ENCODE results near the gene UPF2.

UPF2 gene

GRCh38 chr10:12055732-12056131 lies 13.1 kb upstream of the UPF2 start:
- DNase-seq (ENCODE audit: low spot score in 2 of 2) (no peak), ATAC-seq (no peak)
- no peaks in the 10 kb centered on the region for H3K36me3 Mint-ChIP-seq
- H3K27ac Mint-ChIP-seq, result no peak overlapping the region
- H3K4me1 Mint-ChIP-seq, result no peaks in the 10 kb centered on the region
- no peaks in the 10 kb centered on the region for H3K9me3 Mint-ChIP-seq
- H3K4me3 Mint-ChIP-seq, result no peak overlapping the region

- Mint-ChIP-seq H3K4me1 (no peaks in the 10 kb centered on the region), H3K36me3 (no peaks in the 10 kb centered on the region), H3K4me3 (no peak overlapping the region), H3K9me3 (no peaks in the 10 kb centered on the region), H3K27ac (no peak overlapping the region)
- DNase-seq (ENCODE audit: low spot score in 2 of 2) (no peak), ATAC-seq (no peak)
These were observed 8.6 kb upstream of the UPF2 start for GRCh38 chr10:12051241-12051640.

- Mint-ChIP-seq H3K4me1 (no peaks in the 10 kb centered on the region), H3K9me3 (no peaks in the 10 kb centered on the region), H3K4me3 (no peak overlapping the region), H3K27ac (peak overlapping the region; percentile 41), H3K36me3 (no peaks in the 10 kb centered on the region)
- no peak for ATAC-seq
- DNase-seq (ENCODE audit: low spot score in 2 of 2), result no peak
These were observed 7.9 kb upstream of the UPF2 start for GRCh38 chr10:12050528-12050927.

GRCh38 chr10:12048547-12048946 lies 5.9 kb upstream of the UPF2 start:
- Mint-ChIP-seq H3K4me3 (no peak overlapping the region), H3K4me1 (peaks cover under 1% of the 10 kb centered on the region)

GRCh38 chr10:12045596-12045995 lies 3.0 kb upstream of the UPF2 start:
- DNase-seq (ENCODE audit: low spot score in 2 of 2) (no peak), ATAC-seq (no peak)
- Mint-ChIP-seq H3K36me3 (peaks cover 16% of the 10 kb centered on the region), H3K4me3 (no peak overlapping the region), H3K27ac (no peak overlapping the region), H3K4me1 (peaks cover 13% of the 10 kb centered on the region), H3K9me3 (no peaks in the 10 kb centered on the region)

More at GRCh38 chr10:12048547-12048946, 5.9 kb upstream of the UPF2 start:
- no peaks in the 10 kb centered on the region for H3K9me3 Mint-ChIP-seq
- no peak for DNase-seq (ENCODE audit: low spot score in 2 of 2)
- H3K27ac Mint-ChIP-seq, result no peak overlapping the region
- no peaks in the 10 kb centered on the region for H3K36me3 Mint-ChIP-seq
- peak; percentile 51 for ATAC-seq

GRCh38 chr10:12042409-12042796 lies 206 bp downstream of the UPF2 start:
- peaks cover 41% of the 10 kb centered on the region for H3K36me3 Mint-ChIP-seq
- ATAC-seq (peak; percentile 55), DNase-seq (ENCODE audit: low spot score in 2 of 2) (no peak)
- H3K4me3 Mint-ChIP-seq, result peak overlapping the region; percentile 96
- no peaks in the 10 kb centered on the region for H3K9me3 Mint-ChIP-seq
- peaks cover 23% of the 10 kb centered on the region for H3K4me1 Mint-ChIP-seq
- H3K27ac Mint-ChIP-seq, result peak overlapping the region; percentile 100

GRCh38 chr10:12041766-12042408 lies 722 bp downstream of the UPF2 start:
- DNase-seq (ENCODE audit: low spot score in 2 of 2), result peak; percentile 10 to 70
- peak; percentile 55 for ATAC-seq
- H3K36me3 Mint-ChIP-seq, result peaks cover 46% of the 10 kb centered on the region
- peaks cover 23% of the 10 kb centered on the region for H3K4me1 Mint-ChIP-seq
- H3K9me3 Mint-ChIP-seq, result no peaks in the 10 kb centered on the region
- H3K27ac Mint-ChIP-seq, result peak overlapping the region; percentile 100
- H3K4me3 Mint-ChIP-seq, result peak overlapping the region; percentile 96

- H3K4me3 Mint-ChIP-seq, result no peak overlapping the region
- ATAC-seq (no peak), DNase-seq (ENCODE audit: low spot score in 2 of 2) (no peak)
- no peak overlapping the region for H3K27ac Mint-ChIP-seq
- H3K36me3 Mint-ChIP-seq, result peaks cover 82% of the 10 kb centered on the region
- no peaks in the 10 kb centered on the region for H3K9me3 Mint-ChIP-seq
- H3K4me1 Mint-ChIP-seq, result peaks cover 18% of the 10 kb centered on the region
These were observed 6.4 kb downstream of the UPF2 start for GRCh38 chr10:12036073-12036655.

- Mint-ChIP-seq H3K36me3 (peaks cover 96% of the 10 kb centered on the region), H3K4me1 (peaks cover 24% of the 10 kb centered on the region), H3K4me3 (no peak overlapping the region), H3K27ac (no peak overlapping the region), H3K9me3 (no peaks in the 10 kb centered on the region)
- ATAC-seq (no peak), DNase-seq (ENCODE audit: low spot score in 2 of 2) (no peak)
These were observed 11.2 kb downstream of the UPF2 start for GRCh38 chr10:12031404-12031803.

- H3K36me3 Mint-ChIP-seq, result peaks cover 92% of the 10 kb centered on the region
- no peak overlapping the region for H3K4me3 Mint-ChIP-seq
- ATAC-seq (no peak), DNase-seq (ENCODE audit: low spot score in 2 of 2) (no peak)
- H3K27ac Mint-ChIP-seq, result no peak overlapping the region
- H3K4me1 Mint-ChIP-seq, result peaks cover 17% of the 10 kb centered on the region
- H3K9me3 Mint-ChIP-seq, result no peaks in the 10 kb centered on the region
These were observed 15.1 kb downstream of the UPF2 start for GRCh38 chr10:12027539-12027938.

GRCh38 chr10:12025591-12025990 lies 17.0 kb downstream of the UPF2 start:
- Mint-ChIP-seq H3K27ac (no peak overlapping the region), H3K4me3 (no peak overlapping the region)

GRCh38 chr10:12022580-12023257 lies 19.9 kb downstream of the UPF2 start:
- H3K4me1 Mint-ChIP-seq, result peaks cover 8% of the 10 kb centered on the region
- no peaks in the 10 kb centered on the region for H3K9me3 Mint-ChIP-seq
- ATAC-seq (no peak), DNase-seq (ENCODE audit: low spot score in 2 of 2) (no peak)
- H3K36me3 Mint-ChIP-seq, result peaks cover 78% of the 10 kb centered on the region
- H3K4me3 Mint-ChIP-seq, result no peak overlapping the region
- peak overlapping the region; percentile 56 for H3K27ac Mint-ChIP-seq

More at GRCh38 chr10:12025591-12025990, 17.0 kb downstream of the UPF2 start:
- Mint-ChIP-seq H3K4me1 (peaks cover 17% of the 10 kb centered on the region), H3K9me3 (no peaks in the 10 kb centered on the region), H3K36me3 (peaks cover 92% of the 10 kb centered on the region)
- ATAC-seq (no peak), DNase-seq (ENCODE audit: low spot score in 2 of 2) (no peak)

GRCh38 chr10:12020574-12020973 lies 22.0 kb downstream of the UPF2 start:
- peaks cover 66% of the 10 kb centered on the region for H3K36me3 Mint-ChIP-seq
- DNase-seq (ENCODE audit: low spot score in 2 of 2), result no peak
- H3K9me3 Mint-ChIP-seq, result no peaks in the 10 kb centered on the region
- H3K27ac Mint-ChIP-seq, result peak overlapping the region; percentile 39
- no peak overlapping the region for H3K4me3 Mint-ChIP-seq
- no peak for ATAC-seq
- peaks cover 10% of the 10 kb centered on the region for H3K4me1 Mint-ChIP-seq

- ATAC-seq, result no peak
- H3K27ac Mint-ChIP-seq, result no peak overlapping the region
- no peaks in the 10 kb centered on the region for H3K9me3 Mint-ChIP-seq
- H3K4me1 Mint-ChIP-seq, result peaks cover 10% of the 10 kb centered on the region
- no peak overlapping the region for H3K4me3 Mint-ChIP-seq
- peaks cover 63% of the 10 kb centered on the region for H3K36me3 Mint-ChIP-seq
- no peak for DNase-seq (ENCODE audit: low spot score in 2 of 2)
These were observed 23.2 kb downstream of the UPF2 start for GRCh38 chr10:12019283-12019971.

GRCh38 chr10:12018438-12019282 lies 23.9 kb downstream of the UPF2 start:
- Mint-ChIP-seq H3K9me3 (no peaks in the 10 kb centered on the region), H3K36me3 (peaks cover 65% of the 10 kb centered on the region), H3K4me3 (no peak overlapping the region), H3K4me1 (peaks cover 10% of the 10 kb centered on the region), H3K27ac (no peak overlapping the region)
- ATAC-seq, result no peak
- no peak for DNase-seq (ENCODE audit: low spot score in 2 of 2)

Measured in stimulated activated effector memory CD8-positive, alpha-beta T cell treated with anti-CD3 and anti-CD28 coated beads, Interleukin-12 subunit alpha, Interleukin-12 subunit beta, amount 100 ng/mL, for 72 hours (primary cell).